NOMO-1 (cell line): ENCODE results near the gene VCPKMT.

Experiments used
- DNase-seq, 2 experiments: peaks; one replicate each; lab custom pipeline; 2025; ENCODE audit not compliant: unreplicated experiment in 2 of 2; lab: John Stamatoyannopoulos, UW

Gene VCPKMT

GRCh38 chr14:50068496-50068895 lies 47.9 kb downstream of the VCPKMT start:
- DNase-seq: no peak

- no peak for DNase-seq
Observed at GRCh38 chr14:50067723-50068495, 48.5 kb downstream of the VCPKMT start.

- DNase-seq: no peak
Observed at GRCh38 chr14:50065583-50065982, 50.8 kb downstream of the VCPKMT start.

GRCh38 chr14:50064993-50065392 lies 51.4 kb downstream of the VCPKMT start:
- DNase-seq: peak; percentile 91 to 96

GRCh38 chr14:50063876-50064420 lies 52.4 kb downstream of the VCPKMT start:
- no peak for DNase-seq

- DNase-seq: peak; percentile 71 to 76
Observed at GRCh38 chr14:50062438-50063085, 53.8 kb downstream of the VCPKMT start.

GRCh38 chr14:50061664-50062437 lies 54.5 kb downstream of the VCPKMT start:
- peak; percentile 62 to 91 for DNase-seq

- DNase-seq: peak; percentile 83 to 87
Observed at GRCh38 chr14:50060871-50061663, 55.3 kb downstream of the VCPKMT start.

GRCh38 chr14:50059763-50060616 lies 56.4 kb downstream of the VCPKMT start:
- DNase-seq: no peak
